SHP77 treated with DMSO at 0.1 percent for 48 hours (cell line): ENCODE measurements around the gene TUSC2.
A peak's percentile ranks its signal among the peaks of the same experiment; 100 is the strongest.

Source experiments
- DNase-seq: peaks from one replicate; lab custom pipeline; 2025; lab: John Stamatoyannopoulos, UW

The TUSC2 gene

GRCh38 chr3:50334339-50335075 lies 6.5 kb upstream of the TUSC2 start:
- DNase-seq = no peak

- DNase-seq = no peak
These were observed 5.8 kb upstream of the TUSC2 start for GRCh38 chr3:50333744-50334328.

DNA sequence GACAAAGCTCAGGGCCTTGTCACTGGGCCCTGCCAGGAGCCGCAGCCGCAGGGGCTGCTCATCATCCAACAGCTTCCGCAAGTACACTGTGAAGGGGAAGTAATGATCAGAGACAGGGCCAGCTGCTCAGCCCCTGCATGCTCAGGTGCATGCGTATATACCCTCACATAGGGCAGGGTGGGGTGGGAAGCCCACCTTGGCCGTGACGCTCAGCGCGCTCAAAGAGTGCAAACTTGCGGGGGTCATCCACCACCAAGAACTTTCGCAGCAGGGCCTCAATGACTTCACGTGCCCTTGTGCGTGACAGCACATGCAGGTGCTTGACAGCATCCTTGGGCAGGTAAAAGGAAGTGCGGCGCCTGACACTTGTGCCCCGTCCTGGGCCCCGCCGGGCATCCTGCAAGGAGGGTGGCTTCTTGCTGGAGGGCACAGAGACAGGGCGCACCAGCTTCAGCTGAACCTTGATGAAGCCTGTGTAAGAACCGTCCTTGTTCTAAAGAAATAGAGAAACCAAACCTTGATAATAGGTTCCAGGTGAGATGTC lies 3.4 kb upstream of the TUSC2 start:
- no peak for DNase-seq

GRCh38 chr3:50330330-50330729 lies 2.3 kb upstream of the TUSC2 start:
- DNase-seq = no peak

DNA sequence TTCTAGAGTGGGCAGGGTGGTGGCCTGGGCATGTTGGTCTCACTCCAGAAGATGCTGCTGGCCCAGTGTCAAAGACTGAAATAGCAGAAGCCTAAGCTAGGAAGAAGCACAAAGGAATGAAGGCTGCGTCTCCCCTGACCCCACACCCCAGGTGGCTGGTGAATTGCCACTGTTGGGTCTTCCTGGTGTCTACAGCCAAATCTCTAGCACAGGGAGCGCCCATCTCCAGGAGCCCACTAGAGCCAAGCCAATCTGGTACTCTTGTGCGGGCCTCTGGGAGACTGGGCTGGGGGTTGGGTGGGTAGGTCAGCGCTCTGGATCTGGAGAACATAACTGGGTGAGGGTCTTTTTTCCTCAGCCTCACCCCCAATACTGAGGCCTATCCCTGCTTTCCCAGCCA lies 894 bp downstream of the TUSC2 start:
- DNase-seq = no peak

- DNase-seq = no peak
These were observed 1.9 kb downstream of the TUSC2 start for GRCh38 chr3:50326182-50326541.

DNA sequence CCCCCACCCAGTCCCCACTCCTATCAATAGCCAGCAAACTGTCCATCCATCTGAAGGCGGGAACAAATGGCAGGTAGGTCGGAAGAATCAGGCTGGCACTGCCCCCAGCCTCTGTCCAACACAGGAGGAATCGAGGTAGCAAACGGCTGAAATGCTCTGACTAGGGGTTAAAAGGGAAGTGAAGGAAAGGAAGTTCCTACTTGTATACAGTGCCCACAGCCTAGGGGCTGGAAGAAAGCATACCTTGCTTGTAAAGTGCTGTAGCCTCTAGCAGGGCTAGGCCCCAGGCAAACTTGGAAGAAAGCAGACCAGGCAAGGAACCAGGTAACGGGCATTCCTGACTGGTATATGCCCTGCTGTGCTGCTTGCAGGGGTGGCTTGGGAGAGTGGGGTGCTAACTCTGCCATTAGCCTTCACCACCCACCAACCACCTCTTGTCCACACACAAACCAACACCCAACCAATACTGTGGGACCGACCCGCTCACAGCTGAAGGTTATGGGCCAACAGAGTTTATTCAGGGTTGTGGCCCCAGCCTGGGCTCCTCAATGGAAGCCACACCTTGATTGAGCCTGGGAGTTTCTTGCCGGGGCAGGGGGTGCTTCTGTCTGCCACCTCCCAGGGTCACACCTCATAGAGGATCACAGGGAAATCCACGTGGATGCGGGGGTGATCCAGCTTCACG lies 2.4 kb downstream of the TUSC2 start:
- DNase-seq = no peak

- no peak for DNase-seq
These were observed 2.9 kb downstream of the TUSC2 start for GRCh38 chr3:50325113-50325480.

DNA sequence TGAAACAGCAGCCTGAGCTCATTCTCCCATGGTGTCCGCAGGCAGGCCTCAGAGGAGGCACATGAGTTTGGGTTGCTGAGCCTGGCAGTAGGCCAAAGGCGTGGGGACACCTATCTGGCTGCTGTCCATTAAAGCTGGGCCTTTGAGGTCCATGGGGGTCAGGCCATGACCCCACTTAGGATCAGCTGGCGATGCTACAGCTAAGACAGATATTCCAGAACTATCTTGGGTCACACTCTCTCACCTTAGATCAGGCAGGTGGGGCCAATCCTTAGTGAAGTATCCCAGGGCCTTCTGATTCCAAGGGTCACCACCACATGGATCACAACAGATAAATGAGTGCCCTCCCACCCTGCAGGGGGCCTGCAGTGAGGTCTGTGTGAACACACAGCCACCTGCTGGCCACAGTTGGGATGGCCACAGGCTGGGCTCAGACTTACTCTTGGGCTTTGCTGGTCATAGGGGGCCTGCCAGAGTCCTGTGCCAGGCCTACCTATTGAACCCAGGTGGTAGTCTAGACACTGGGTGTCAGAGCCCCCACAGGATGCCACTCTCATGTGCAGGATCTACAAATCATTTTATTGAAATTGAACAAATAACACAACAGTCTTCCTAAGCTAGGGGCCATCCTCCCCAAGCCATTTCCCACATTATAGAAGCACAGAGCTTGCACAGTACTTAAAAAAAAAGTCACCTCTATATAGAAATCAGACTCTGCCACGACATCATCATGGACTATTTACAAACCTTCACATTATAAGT lies 3.5 kb downstream of the TUSC2 start:
- DNase-seq = no peak

DNA sequence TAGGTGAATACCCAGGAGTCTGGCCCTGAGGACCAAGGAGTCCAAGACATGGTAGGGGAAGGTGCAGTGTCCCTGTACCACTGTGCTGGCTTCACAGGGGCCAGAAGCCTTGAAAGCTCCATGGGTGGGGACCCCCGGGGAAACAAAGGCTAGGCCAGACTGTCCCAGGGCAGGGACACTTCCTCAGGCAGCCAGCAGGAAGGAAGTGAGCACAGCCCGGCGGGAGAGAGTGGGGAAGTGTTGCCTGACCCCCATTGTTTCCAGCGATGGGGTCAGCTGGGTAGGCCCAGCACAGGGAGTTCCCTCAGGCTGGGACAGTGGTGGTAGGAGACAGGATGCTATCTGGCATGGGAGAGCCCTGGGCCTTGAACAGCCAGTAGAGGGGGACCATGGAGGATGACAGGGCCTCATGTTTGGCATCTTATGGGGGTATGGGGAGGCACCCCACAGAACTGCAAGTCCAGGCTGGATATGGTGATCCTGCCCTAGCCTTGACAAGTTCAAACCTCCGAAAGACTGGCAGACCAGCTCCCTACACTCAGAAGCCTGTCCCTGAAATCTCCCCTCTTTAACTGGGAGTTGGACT lies 4.3 kb downstream of the TUSC2 start:
- DNase-seq = no peak

GRCh38 chr3:50323092-50323600 lies 4.9 kb downstream of the TUSC2 start:
- peak; percentile 18 for DNase-seq

- DNase-seq = peak; percentile 48
These were observed 5.5 kb downstream of the TUSC2 start, which contains the start of gene HYAL2 for GRCh38 chr3:50322386-50323091. TSS of gene HYAL2 (minus strand) at chr3:50322745. CDS start at chr3:50320489, 2,256 bp downstream.

GRCh38 chr3:50322115-50322385 lies 6.0 kb downstream of the TUSC2 start:
- no peak for DNase-seq

- peak; percentile 78 for DNase-seq
These were observed 6.5 kb downstream of the TUSC2 start for GRCh38 chr3:50321336-50322114.

- DNase-seq = no peak
These were observed 7.1 kb downstream of the TUSC2 start for GRCh38 chr3:50320853-50321335.

DNA sequence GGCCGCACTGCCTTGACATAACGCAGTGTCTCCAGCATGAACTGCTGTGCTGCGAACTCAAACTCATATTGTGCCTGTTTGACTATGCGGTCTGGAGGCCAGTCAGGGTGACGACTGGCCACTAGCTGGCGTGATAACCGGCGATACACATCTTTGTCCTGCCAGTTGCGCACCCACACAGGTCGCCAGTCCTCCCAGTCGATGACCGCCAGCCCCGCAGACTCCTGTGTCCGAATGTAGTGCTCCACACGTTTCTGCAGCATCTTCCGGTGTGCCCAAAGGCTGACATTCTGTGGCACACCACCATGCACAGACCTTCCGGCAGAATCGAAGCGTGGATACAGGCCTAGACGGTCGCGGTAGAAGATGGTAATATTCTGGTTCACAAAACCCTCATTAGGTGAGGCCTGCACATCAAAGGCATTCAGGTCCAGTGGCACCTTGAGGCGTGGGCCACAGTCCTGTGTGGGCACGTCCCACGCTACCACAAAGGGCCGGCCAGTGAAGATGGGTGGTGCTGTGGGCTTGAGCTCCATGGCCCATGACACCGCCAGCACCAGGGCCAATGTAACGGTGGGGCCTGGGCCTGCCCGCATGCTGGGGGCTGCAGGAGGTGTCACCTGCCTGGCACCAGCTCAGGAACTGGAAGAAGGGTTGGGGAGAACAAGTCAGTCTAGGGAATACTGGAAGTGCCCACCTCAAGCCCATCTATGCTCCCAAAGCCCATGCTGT lies 8.0 kb downstream of the TUSC2 start:
- no peak for DNase-seq

DNA sequence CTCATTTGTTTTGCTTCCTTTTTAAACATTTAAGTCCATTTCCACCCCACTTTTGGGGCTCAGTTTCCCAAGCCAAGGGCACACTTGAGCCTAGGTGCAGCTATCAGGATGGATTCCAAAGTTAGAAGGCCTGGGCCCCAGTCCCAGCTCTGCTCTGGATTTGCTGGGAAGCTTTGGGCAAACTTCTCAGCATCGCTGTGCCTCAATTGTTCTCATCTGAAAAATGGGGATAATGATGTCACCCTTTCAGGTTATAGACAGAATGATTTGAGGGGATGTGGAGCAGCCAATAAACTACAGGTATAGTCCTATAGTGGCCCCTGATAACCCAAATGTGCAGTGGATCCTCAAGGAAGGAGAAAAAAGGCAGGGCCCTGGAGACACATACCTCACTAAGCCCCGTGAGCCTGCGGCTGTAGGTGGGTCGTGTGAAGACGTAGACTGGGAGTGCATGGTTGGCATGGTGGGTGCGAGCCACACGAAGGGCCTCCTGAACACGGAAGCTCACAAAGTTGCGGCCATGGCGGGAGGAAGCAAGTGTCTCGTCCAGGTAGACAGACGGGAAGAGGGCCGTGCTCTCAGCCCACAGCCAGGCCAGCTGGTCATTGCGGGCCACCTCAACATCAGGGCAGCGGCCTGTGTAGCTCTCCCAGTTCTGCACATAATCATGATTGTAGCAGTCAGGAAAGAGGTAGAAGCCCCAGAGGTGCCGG lies 8.7 kb downstream of the TUSC2 start:
- DNase-seq = no peak

DNA sequence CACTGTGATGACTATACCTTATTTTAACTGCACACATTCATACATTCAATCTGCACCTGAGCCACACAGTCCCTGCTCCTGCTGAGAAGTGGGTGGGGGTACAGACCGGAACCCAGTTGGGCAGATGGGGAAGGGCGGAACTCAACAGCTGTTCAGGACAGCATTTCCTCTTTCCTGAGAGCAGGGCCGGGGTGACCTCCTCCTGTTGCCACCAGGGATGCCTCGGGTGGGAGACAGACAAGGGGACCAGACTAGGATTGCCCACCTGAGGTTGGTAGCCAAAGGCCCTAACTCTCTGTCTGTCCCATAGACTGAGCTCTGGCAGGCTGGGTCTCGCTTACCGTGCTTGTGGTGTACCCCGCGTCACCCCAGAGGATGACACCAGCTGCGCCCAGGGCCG lies 9.4 kb downstream of the TUSC2 start:
- DNase-seq = no peak

GRCh38 chr3:50318163-50318562 lies 9.9 kb downstream of the TUSC2 start:
- no peak for DNase-seq
